Adrenal gland (tissue), 12 donors: ENCODE measurements around the gene LRRC8E. TPM values are rescaled to one million over a fixed set of nuclear protein-coding genes. Genes with fewer than 3 reads are reported as not detected.

Experiments
- DNase-seq, 7 donors: peaks; one replicate each; pipeline ENCODE4 v3.0.0-alpha.2; 2019 to 2020
- H3K27ac ChIP-seq, 5 donors: fragments of 200-600 bp; sonication (generic) in 4 of 5; 1 replicate in 3 of 5; 2 replicates in 2 of 5; pipeline versions ENCODE4 v1.5.1 to v1.8.0; 2016 to 2020; ENCODE audit warnings: mild to moderate bottlenecking in 1 of 5
- H3K27me3 ChIP-seq: fragments of 200-600 bp; 2 replicates; pipeline ENCODE4 v1.8.0; 2021
- H3K36me3 ChIP-seq, 2 donors: fragments of 200-600 bp; replicated peaks in 1 of 2; 1 replicate in 1 of 2; 2 replicates in 1 of 2; pipeline versions ENCODE4 v1.5.1 to v1.8.0; 2018 to 2022
- H3K4me1 ChIP-seq, 2 donors: fragments of 200-600 bp; replicated peaks in 1 of 2; 1 replicate in 1 of 2; 2 replicates in 1 of 2; pipeline versions ENCODE4 v1.5.1 to v1.8.0; 2018 to 2021
- H3K4me3 ChIP-seq, 4 donors: fragments of 200-600 bp; sonication (generic) in 3 of 4; one replicate each; pipeline ENCODE4 v1.5.1; 2016 to 2018
- H3K9me3 ChIP-seq, 3 donors: fragments of 200-600 bp; sonication (generic) in 1 of 3; replicated peaks in 1 of 3; 1 replicate in 2 of 3; 2 replicates in 1 of 3; pipeline versions ENCODE4 v1.5.1 to v1.8.0; 2016 to 2021
- CTCF ChIP-seq, 6 experiments: fragments of 450-650 bp in 4 of 6; fragments of 200-600 bp in 2 of 6; sonication (generic) in 1 of 6; IDR thresholded peaks; 1 replicate in 5 of 6; 2 replicates in 1 of 6; pipeline versions ENCODE4 v1.5.1 to v1.8.0; 2016 to 2021; ENCODE audit warnings: antibody characterized with exemption in 6 of 6, mild to moderate bottlenecking in 2 of 6, moderate library complexity in 1 of 6
- POLR2A ChIP-seq, 2 donors: fragments of 450-650 bp; IDR thresholded peaks; one replicate each; pipeline ENCODE4 v1.6.1; 2017; ENCODE audit warnings: antibody characterized with exemption in 2 of 2, mild to moderate bottlenecking in 2 of 2, moderate library complexity in 1 of 2
- WGBS, 4 donors: extraction: QIAGEN DNeasy Blood & Tissue Kit in 2 of 4; methylation state at CpG; one replicate each; pipeline versions ENCODE4 v1.1.5 to v1.1.7; 2013 to 2017; 5-methylcytosine and 5-hydroxymethylcytosine counted together
- intact Hi-C, 2 donors: fragments of 100-400 bp; cut with DNase I; formaldehyde crosslinking; loops; one replicate each; pipeline versions ENCODE4 v1.14.1 to v1.15.0; 2022 to 2023
- polyA plus RNA-seq, 3 donors: library from polyadenylated mRNA; stranded (reverse); fragments of 200-250 nt in 2 of 3; fragments of 350-450 nt in 1 of 3; fragmentation: Illumina TruSeq in 1 of 3; extraction: RNeasy Lipid Tissue Mini Kit (QIAGEN cat#74804) in 1 of 3; gene quantifications; one replicate each; pipeline ENCODE4 v1.2.3, GENCODE V29; 2013 to 2014
- total RNA-seq, 9 donors: library from RNA; depleted of rRNA in 4 of 9; stranded (reverse); fragments of >200 nt in 4 of 9; fragments of 120-200 nt in 1 of 9; fragmentation: NEBNext Ultra II Directional in 1 of 9; extraction: Animal tissue kit (Norgen Biotek cat#: 25700) in 1 of 9; gene quantifications; one replicate each; pipeline versions ENCODE4 v1.1.0 to v1.2.4, GENCODE V29; 2013 to 2023
- donor health status: healthy with polysubstance abuse.
- donor health status: Bipolar disorder and iron deficiency.
- donor health status: DM: yes; HTN: yes; CAD: no.
- donor health status: DM: no; HTN: no; CAD: no.
- donor health status: DM: no; HTN: no; CAD: no.
- donor health status: DM: yes; HTN: yes; CAD: no.

The LRRC8E gene
- total and polyA plus RNA-seq, 12 donors, result 0.67 to 22.9 (median 11.2) TPM

GRCh38 chr19:7926021-7926726, 37.9 kb downstream of the LRRC8E start, which contains the start of gene CTXN1:
Gene CTXN1, minus strand, starts transcription at chr19:7926135. Its CDS starts 597 bp downstream, at chr19:7925538.
- WGBS, 4 donors, result 4 to 28% (median 13%) methylated on average over 11 to 64 of the region's 65 CpGs
- peaks cover 0 to 20% of the 10 kb centered on the region in 2 donors for H3K36me3 ChIP-seq
- H3K4me3 ChIP-seq, result peak within 1 kb of the TSS in 2 of 4 donors; percentile 26 to 71
- peak within 1 kb of the TSS; percentile 53 to 94 (median 84) for H3K27ac ChIP-seq
- H3K27me3 ChIP-seq, result no peaks in the 10 kb centered on the region
- TF ChIP-seq POLR2A (IDR thresholded peaks at IDR 0.05) (peak in 1 of 2 donors; percentile 67), CTCF (IDR thresholded peaks at IDR 0.05) (peak in 3 of 6 experiments; percentile 7 to 31 (median 18))
- DNase-seq, result peak; percentile 83 to 91 (median 89)
- H3K4me1 ChIP-seq, result peaks cover 54 to 60% of the 10 kb centered on the region in 2 donors
- H3K9me3 ChIP-seq, result no peaks in the 10 kb centered on the region
- intact Hi-C loops, result no loop called here

- Histone ChIP-seq H3K27ac (peak overlapping the region; percentile 53 to 94 (median 84)), H3K9me3 (no peaks in the 10 kb centered on the region), H3K4me1 (peaks cover 47 to 54% of the 10 kb centered on the region in 2 donors), H3K36me3 (peaks cover 0 to 27% of the 10 kb centered on the region in 2 donors), H3K4me3 (peak overlapping the region in 1 of 4 donors; percentile 17), H3K27me3 (no peaks in the 10 kb centered on the region)
- intact Hi-C loops, result no loop called here
- DNase-seq, result peak in 4 of 7 donors; percentile 37 to 63 (median 44)
- TF ChIP-seq POLR2A (IDR thresholded peaks at IDR 0.05) (no peak), CTCF (IDR thresholded peaks at IDR 0.05) (peak in 1 of 6 experiments; percentile 2)
- 11 to 66% (median 56%) methylated on average over 2 to 32 of the region's 32 CpGs for WGBS, 4 donors
Observed at GRCh38 chr19:7926727-7927604, 38.7 kb downstream of the LRRC8E start.

- H3K36me3 ChIP-seq, result peaks cover 0 to 27% of the 10 kb centered on the region in 2 donors
- peak in 4 of 7 donors; percentile 47 to 61 (median 50) for DNase-seq
- TF ChIP-seq POLR2A (IDR thresholded peaks at IDR 0.05) (no peak), CTCF (IDR thresholded peaks at IDR 0.05) (no peak)
- no peaks in the 10 kb centered on the region for H3K9me3 ChIP-seq
- 86 to 100% (median 92%) methylated on average over 2 to 23 of the region's 23 CpGs for WGBS, 4 donors
- peaks cover 47 to 54% of the 10 kb centered on the region in 2 donors for H3K4me1 ChIP-seq
- intact Hi-C loops, result no loop called here
- peak overlapping the region; percentile 75 to 94 (median 84) for H3K27ac ChIP-seq
- no peak overlapping the region for H3K4me3 ChIP-seq
- H3K27me3 ChIP-seq, result no peaks in the 10 kb centered on the region
Observed at GRCh38 chr19:7927605-7928333, 39.5 kb downstream of the LRRC8E start.
